ENCODE measurements around the gene CDH4.
"Not testable (repeated sequence)": the region's sequence is repeated elsewhere in the genome, so short reads cannot be mapped to it uniquely, and the experiment has no call there.

The CDH4 gene

GRCh38 chr20:61253640-61254511 is 1.8 kb downstream of the CDH4 start:
- DNase-seq, result no peak

- DNase-seq, result no peak
Measured at GRCh38 chr20:61254881-61255626, 3.0 kb downstream of the CDH4 start.

- no peak for DNase-seq
Measured at GRCh38 chr20:61256365-61256764, 4.3 kb downstream of the CDH4 start.

GRCh38 chr20:61256824-61257223 is 4.8 kb downstream of the CDH4 start:
- no peak for DNase-seq

- no peak for DNase-seq
Measured at GRCh38 chr20:61257611-61258010, 5.5 kb downstream of the CDH4 start.

- DNase-seq, result no peak
Measured at GRCh38 chr20:61259741-61260140, 7.7 kb downstream of the CDH4 start.

GRCh38 chr20:61260905-61261304 is 8.8 kb downstream of the CDH4 start:
- DNase-seq, result no peak

- DNase-seq, result no peak
Measured at GRCh38 chr20:61262036-61262435, 10.0 kb downstream of the CDH4 start.

GRCh38 chr20:61262514-61262913 is 10.5 kb downstream of the CDH4 start:
- DNase-seq, result no peak

GRCh38 chr20:61263084-61263695 is 11.1 kb downstream of the CDH4 start:
- DNase-seq, result no peak

- DNase-seq, result no peak
Measured at GRCh38 chr20:61263938-61264337, 11.9 kb downstream of the CDH4 start.

GRCh38 chr20:61267241-61267640 is 15.2 kb downstream of the CDH4 start:
- DNase-seq, result no peak

GRCh38 chr20:61268024-61268423 is 16.0 kb downstream of the CDH4 start:
- no peak for DNase-seq

GRCh38 chr20:61271312-61272231 is 19.5 kb downstream of the CDH4 start:
- DNase-seq, result no peak

GRCh38 chr20:61273024-61273423 is 21.0 kb downstream of the CDH4 start:
- not testable (repeated sequence) for DNase-seq

GRCh38 chr20:61273666-61274065 is 21.6 kb downstream of the CDH4 start:
- DNase-seq, result not testable (repeated sequence)

GRCh38 chr20:61274326-61274725 is 22.3 kb downstream of the CDH4 start:
- DNase-seq, result no peak

GRCh38 chr20:61278296-61278695 is 26.2 kb downstream of the CDH4 start:
- no peak for DNase-seq

- DNase-seq, result no peak
Measured at GRCh38 chr20:61279621-61280150, 27.6 kb downstream of the CDH4 start.

- no peak for DNase-seq
Measured at GRCh38 chr20:61280217-61280980, 28.3 kb downstream of the CDH4 start.

GRCh38 chr20:61281286-61281795 is 29.3 kb downstream of the CDH4 start:
- DNase-seq, result no peak
